IMR-90 (cell line): ENCODE measurements around the gene USH1G. TPM values are rescaled to one million over a fixed set of nuclear protein-coding genes. Genes with fewer than 3 reads are reported as not detected.

Experiments used
- ATAC-seq: fragments of 200-7000 bp; cut with Tn5 transposase; 2 replicates; pipeline ENCODE4 v1.9.1; 2020; ENCODE audit warnings: low read depth, mild to moderate bottlenecking, moderate library complexity
- BruUV-seq: library from RNA; stranded (reverse); fragments of 400-500 nt; replicated peaks from 2 replicates; lab custom pipeline; 2021; lab: Mats Ljungman, UMichigan
- CTCF ChIA-PET: fragments of 300-600 bp; formaldehyde crosslinking; extraction: SDS; loops from one replicate; lab custom pipeline; 2021; ENCODE audit warnings: antibody characterized with exemption; lab: Yijun Ruan, JAX
- POLR2A ChIA-PET: fragments of 300-600 bp; sonication (Branson Sonifier 250); formaldehyde crosslinking; loops from one replicate; lab custom pipeline; 2022; ENCODE audit warnings: antibody characterized with exemption; ENCODE audit not compliant: unreplicated experiment; lab: Charles Lee
- DNase-seq: peaks from one replicate; pipeline ENCODE4 v3.0.0; 2013
- H2AFZ ChIP-seq: replicated peaks from 2 replicates; pipeline ENCODE3; 2013; ENCODE audit warnings: low read length, mild to moderate bottlenecking; ENCODE audit not compliant: poor library complexity
- H2AK5ac ChIP-seq: 2 replicates; pipeline ENCODE4 v1.6.1; 2013; ENCODE audit warnings: low read depth, low read length, inconsistent platforms
- H2AK9ac ChIP-seq: replicated peaks from 2 replicates; pipeline ENCODE3; 2013; ENCODE audit warnings: mild to moderate bottlenecking, low read depth, low read length, moderate library complexity; ENCODE audit not compliant: poor library complexity
- H2BK120ac ChIP-seq: 2 replicates; pipeline ENCODE4 v1.6.1; 2013; ENCODE audit warnings: low read depth, low read length, inconsistent platforms
- H2BK15ac ChIP-seq: 3 replicates; pipeline ENCODE4 v1.6.1; 2013; ENCODE audit warnings: low read depth, low read length, inconsistent platforms
- H2BK20ac ChIP-seq: 2 replicates; pipeline ENCODE4 v1.6.1; 2013; ENCODE audit warnings: low read depth, mild to moderate bottlenecking, inconsistent platforms, low read length, moderate library complexity
- H2BK5ac ChIP-seq: 2 replicates; pipeline ENCODE4 v1.6.1; 2013; ENCODE audit warnings: mild to moderate bottlenecking, low read depth, low read length, inconsistent platforms; ENCODE audit not compliant: poor library complexity, severe bottlenecking
- H3K14ac ChIP-seq: replicated peaks from 2 replicates; pipeline ENCODE4 v1.6.1; 2013; ENCODE audit warnings: low read depth, low read length, inconsistent platforms
- H3K18ac ChIP-seq: 2 replicates; pipeline ENCODE4 v1.6.1; 2013; ENCODE audit warnings: low read depth, low read length, control low read depth
- H3K23ac ChIP-seq: 2 replicates; pipeline ENCODE4 v1.6.1; 2013; ENCODE audit warnings: low read depth, low read length, inconsistent platforms
- H3K27ac ChIP-seq: 2 replicates; pipeline ENCODE4 v1.5.1; 2013; ENCODE audit warnings: mild to moderate bottlenecking, control low read depth, low read length; ENCODE audit not compliant: insufficient read depth
- H3K27me3 ChIP-seq: 2 replicates; pipeline ENCODE4 v1.6.1; 2013; ENCODE audit warnings: low read length; ENCODE audit not compliant: control insufficient read depth, insufficient read depth
- H3K36me3 ChIP-seq: 2 replicates; pipeline ENCODE4 v1.6.1; 2013; ENCODE audit warnings: low read length, mixed read lengths; ENCODE audit not compliant: control insufficient read depth, insufficient read depth
- H3K4ac ChIP-seq: 2 replicates; pipeline ENCODE4 v1.6.1; 2013; ENCODE audit warnings: low read depth, low read length, inconsistent platforms
- H3K4me1 ChIP-seq: 2 replicates; pipeline ENCODE4 v1.6.1; 2013; ENCODE audit warnings: low read length, mixed read lengths; ENCODE audit not compliant: control insufficient read depth, insufficient read depth
- H3K4me2 ChIP-seq: 2 replicates; pipeline ENCODE4 v1.6.1; 2013; ENCODE audit warnings: low read depth, mild to moderate bottlenecking, control low read depth, low read length, moderate library complexity
- H3K4me3 ChIP-seq: 2 replicates; pipeline ENCODE4 v1.5.1; 2013; ENCODE audit warnings: low read depth, mild to moderate bottlenecking, control low read depth, low read length, moderate library complexity; ENCODE audit not compliant: insufficient read depth
- H3K56ac ChIP-seq: 2 replicates; pipeline ENCODE4 v1.6.1; 2013; ENCODE audit warnings: low read length, inconsistent platforms; ENCODE audit not compliant: insufficient read depth; ENCODE audit errors: extremely low read depth
- H3K79me1 ChIP-seq, 2 experiments: 2 replicates each; pipeline ENCODE4 v1.6.1; 2013; ENCODE audit warnings: low read length in 2 of 2, inconsistent platforms in 1 of 2, low read depth in 1 of 2
- H3K9ac ChIP-seq: 2 replicates; pipeline ENCODE4 v1.6.1; 2013; ENCODE audit warnings: low read depth, low read length, control low read depth
- H3K9me1 ChIP-seq: 2 replicates; pipeline ENCODE4 v1.6.1; 2013; ENCODE audit warnings: low read length, inconsistent platforms; ENCODE audit not compliant: insufficient read depth
- H3K9me3 ChIP-seq: 2 replicates; pipeline ENCODE4 v1.6.1; 2013; ENCODE audit warnings: low read length; ENCODE audit not compliant: control insufficient read depth, insufficient read depth
- H4K20me1 ChIP-seq: 2 replicates; pipeline ENCODE4 v1.6.1; 2013; ENCODE audit warnings: low read length, inconsistent platforms; ENCODE audit not compliant: insufficient read depth
- H4K5ac ChIP-seq: 2 replicates; pipeline ENCODE4 v1.6.1; 2013; ENCODE audit warnings: mild to moderate bottlenecking, low read depth, low read length, control low read depth
- H4K8ac ChIP-seq, 2 experiments: 2 replicates each; pipeline ENCODE4 v1.6.1; 2013; ENCODE audit warnings: low read depth in 2 of 2, low read length in 2 of 2, control low read depth in 1 of 2, inconsistent platforms in 1 of 2
- H4K91ac ChIP-seq: 2 replicates; pipeline ENCODE4 v1.6.1; 2013; ENCODE audit warnings: low read depth, low read length, inconsistent platforms; ENCODE audit not compliant: insufficient read depth
- MAZ ChIP-seq: IDR thresholded peaks from 2 replicates; pipeline ENCODE4 v1.6.1; 2012; ENCODE audit warnings: low read depth, mild to moderate bottlenecking, low read length, improper control_type of control experiment, moderate library complexity, borderline replicate concordance
- RCOR1 ChIP-seq: IDR thresholded peaks from 2 replicates; pipeline ENCODE4 v1.6.1; 2012; ENCODE audit warnings: mild to moderate bottlenecking, low read length, improper control_type of control experiment; ENCODE audit not compliant: insufficient replicate concordance
- WGBS, 2 experiments: methylation state at CpG; one replicate each; pipeline versions ENCODE4 v1.1.5 to v1.1.7; 2013; ENCODE audit warnings: missing lambda C conversion rate in 2 of 2; ENCODE audit not compliant: insufficient read length in 1 of 2; ENCODE audit errors: extremely low coverage in 2 of 2; 5-methylcytosine and 5-hydroxymethylcytosine counted together
- dilution Hi-C: fragments of 300-500 bp; cut with HindIII; formaldehyde crosslinking; loops from one replicate; pipeline ENCODE4 v1.14.3; 2018; ENCODE audit warnings: low sequenced_read_pairs; ENCODE audit not compliant: unreplicated experiment
- in situ Hi-C: fragments of 300-500 bp; cut with MboI; formaldehyde crosslinking; loops from 3 replicates; pipeline ENCODE4 v1.14.3; 2019; ENCODE audit warnings: low sequenced_read_pairs, inconsistent platforms, mixed read lengths
- intact Hi-C: fragments of 100-400 bp; cut with micrococcal nuclease; formaldehyde crosslinking; loops from 2 replicates; pipeline ENCODE4 v1.10.0; 2022
- polyA plus RNA-seq, 3 experiments: library from polyadenylated mRNA; depleted of rRNA; stranded (reverse); fragments of >200 nt; gene quantifications; 2 replicates each; pipeline ENCODE4 v1.2.3, GENCODE V29; 2012; ENCODE audit warnings: low replicate concordance in 1 of 3
- total RNA-seq: library from RNA; depleted of rRNA; stranded (reverse); fragments of >200 nt; gene quantifications from 2 replicates; pipeline ENCODE4 v1.2.3, GENCODE V29; 2012

USH1G gene
- total and polyA plus RNA-seq, 2 of the 4 experiments (the other 2 are of a cell fraction), result not detected

DNA sequence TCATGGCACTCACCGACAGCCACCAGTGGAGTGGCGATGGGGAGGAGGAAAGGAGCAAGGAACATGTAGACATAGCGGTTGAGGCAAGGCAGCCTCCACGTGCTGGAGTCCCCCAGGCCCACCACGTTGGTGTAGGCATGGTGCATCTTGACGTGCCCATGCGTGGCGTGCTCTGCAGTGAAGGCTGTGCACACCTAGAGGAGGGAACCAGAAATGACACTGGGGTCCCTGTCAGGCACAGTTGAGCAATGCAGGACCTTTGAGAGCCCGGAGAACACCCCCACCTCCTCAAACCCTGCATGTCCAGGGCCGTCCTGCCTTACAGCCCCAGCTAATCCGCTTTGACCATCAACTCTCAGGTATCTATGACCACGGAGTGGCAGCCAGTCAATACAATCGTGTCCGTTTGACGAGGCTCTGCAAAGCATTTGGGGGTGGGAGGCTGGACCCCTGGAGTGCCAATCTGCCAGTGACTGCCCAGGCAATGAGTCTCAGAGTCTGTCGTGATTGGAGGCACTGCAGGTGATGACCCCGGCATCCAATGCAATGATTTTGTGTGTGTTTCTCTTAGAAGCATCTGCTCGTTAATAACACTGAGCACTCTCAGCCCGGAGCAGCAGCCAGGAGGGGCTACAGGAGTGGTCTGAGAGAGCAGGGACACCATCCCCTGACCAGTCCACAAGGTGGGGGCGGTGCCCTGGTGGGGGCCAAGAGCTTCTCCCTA is 40.4 kb downstream of the USH1G start:
- Histone ChIP-seq H4K91ac (no peak overlapping the region), H3K14ac (no peak overlapping the region), H2BK5ac (no peak overlapping the region), H3K27ac (no peak overlapping the region), H3K23ac (no peak overlapping the region), H2BK120ac (no peak overlapping the region), H3K9me1 (no peaks in the 10 kb centered on the region), H4K8ac (no peak overlapping the region), H3K27me3 (peaks cover 53% of the 10 kb centered on the region), H3K36me3 (no peaks in the 10 kb centered on the region), H3K18ac (no peak overlapping the region), H2BK15ac (no peak overlapping the region), H3K4me3 (no peak overlapping the region), H4K5ac (no peak overlapping the region), H3K79me1 (no peaks in the 10 kb centered on the region), H3K4me1 (no peaks in the 10 kb centered on the region), H3K4ac (no peak overlapping the region), H2AK9ac (no peak overlapping the region), H3K9ac (no peak overlapping the region), H2AFZ (no peak overlapping the region), H4K20me1 (no peaks in the 10 kb centered on the region), H3K9me3 (no peaks in the 10 kb centered on the region), H2BK20ac (no peak overlapping the region), H2AK5ac (no peak overlapping the region), H3K56ac (no peak overlapping the region), H3K4me2 (no peak overlapping the region)
- CTCF ChIA-PET, result no interaction called here
- BruUV-seq, result no TSS peak
- intact Hi-C loops (no loop called here), in situ Hi-C loops (no loop called here), dilution Hi-C loops (no loop called here)
- TF ChIP-seq RCOR1, result no peak
- no peak for TF ChIP-seq MAZ
- POLR2A ChIA-PET, result interaction anchor here (1.2 kb wide), 1 partner anchor 9 kb away, joined by 3 read pairs; no protein-coding TSS in a partner anchor
- no peak for ATAC-seq
- WGBS, 2 experiments, result 48% methylated on average over 11 of the region's 20 CpGs; no CpG with 5 or more reads in 1 of the 2 experiments
- no peak for DNase-seq
